ENCODE data around the gene CDC37. TPM values are rescaled to one million over a fixed set of nuclear protein-coding genes. Genes with fewer than 3 reads are reported as not detected.

CDC37 gene
- total RNA-seq, 6 experiments from 2014 or later: 222 to 280 (median 250) TPM

DNA sequence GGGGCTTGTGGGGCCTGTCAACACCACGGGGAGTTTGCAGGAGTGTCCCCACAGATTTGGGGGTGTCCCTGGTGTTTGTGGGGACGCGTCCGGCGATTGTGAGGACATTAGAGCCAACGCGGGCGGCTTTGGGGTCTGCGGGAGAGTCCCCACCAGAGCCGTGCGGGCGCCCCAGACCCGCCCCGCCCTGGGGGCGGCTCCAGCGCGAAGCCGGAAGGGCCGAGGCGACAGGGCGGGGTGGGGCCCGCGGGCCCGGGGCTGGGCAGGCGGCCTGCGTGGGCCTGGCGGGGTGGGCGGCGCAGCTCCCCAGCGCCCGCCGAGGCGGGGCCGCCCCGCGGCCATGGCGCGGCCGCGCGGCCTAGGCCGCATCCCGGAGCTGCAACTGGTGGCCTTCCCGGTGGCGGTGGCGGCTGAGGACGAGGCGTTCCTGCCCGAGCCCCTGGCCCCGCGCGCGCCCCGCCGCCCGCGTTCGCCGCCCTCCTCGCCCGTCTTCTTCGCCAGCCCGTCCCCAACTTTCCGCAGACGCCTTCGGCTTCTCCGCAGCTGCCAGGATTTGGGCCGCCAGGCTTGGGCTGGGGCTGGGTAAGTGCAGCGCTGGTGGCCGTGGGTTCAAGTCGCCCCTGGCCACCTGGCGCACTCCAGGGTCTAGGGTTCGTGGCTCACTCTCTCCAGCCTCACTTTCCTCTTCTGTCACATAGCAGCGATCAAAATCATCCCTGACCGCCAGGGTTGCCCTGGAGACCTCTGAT, 27.3 kb upstream of the CDC37 start:
- Mint-ChIP-seq H3K36me3 (ENCODE audit: low read depth) (no peaks in the 10 kb centered on the region), H3K27me3 (ENCODE audit: insufficient read depth) (peaks cover 10% of the 10 kb centered on the region), H3K4me3 (peak overlapping the region; percentile 91), H3K4me1 (ENCODE audit: low read depth) (peaks cover 34% of the 10 kb centered on the region), H3K9me3 (no peaks in the 10 kb centered on the region), H3K27ac (peak overlapping the region; percentile 79)
- DNase-seq: no peak
- TF ChIP-seq, protein P1, sequence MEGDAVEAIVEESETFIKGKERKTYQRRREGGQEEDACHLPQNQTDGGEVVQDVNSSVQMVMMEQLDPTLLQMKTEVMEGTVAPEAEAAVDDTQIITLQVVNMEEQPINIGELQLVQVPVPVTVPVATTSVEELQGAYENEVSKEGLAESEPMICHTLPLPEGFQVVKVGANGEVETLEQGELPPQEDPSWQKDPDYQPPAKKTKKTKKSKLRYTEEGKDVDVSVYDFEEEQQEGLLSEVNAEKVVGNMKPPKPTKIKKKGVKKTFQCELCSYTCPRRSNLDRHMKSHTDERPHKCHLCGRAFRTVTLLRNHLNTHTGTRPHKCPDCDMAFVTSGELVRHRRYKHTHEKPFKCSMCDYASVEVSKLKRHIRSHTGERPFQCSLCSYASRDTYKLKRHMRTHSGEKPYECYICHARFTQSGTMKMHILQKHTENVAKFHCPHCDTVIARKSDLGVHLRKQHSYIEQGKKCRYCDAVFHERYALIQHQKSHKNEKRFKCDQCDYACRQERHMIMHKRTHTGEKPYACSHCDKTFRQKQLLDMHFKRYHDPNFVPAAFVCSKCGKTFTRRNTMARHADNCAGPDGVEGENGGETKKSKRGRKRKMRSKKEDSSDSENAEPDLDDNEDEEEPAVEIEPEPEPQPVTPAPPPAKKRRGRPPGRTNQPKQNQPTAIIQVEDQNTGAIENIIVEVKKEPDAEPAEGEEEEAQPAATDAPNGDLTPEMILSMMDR (IDR thresholded peaks at IDR 0.05): no peak

DNA sequence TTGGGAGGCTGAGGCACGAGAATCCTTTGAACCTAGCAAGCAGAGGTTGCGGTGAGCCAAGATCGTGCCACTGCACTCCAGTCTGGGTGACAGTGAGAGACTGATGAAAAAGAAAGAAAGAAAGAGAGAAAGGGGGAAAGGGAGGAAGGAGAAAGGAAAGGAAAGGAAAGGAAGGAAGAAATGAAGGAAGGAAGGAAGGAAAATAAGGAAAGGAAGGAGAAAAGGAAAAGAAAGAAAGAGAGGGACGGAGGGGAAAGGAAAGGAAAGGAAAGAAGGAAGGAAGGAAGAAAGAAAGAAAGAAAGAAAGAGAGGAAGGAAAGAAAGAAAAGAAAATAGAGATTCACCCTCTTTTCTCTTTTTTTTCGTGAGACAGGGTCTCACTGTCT, 25.6 kb upstream of the CDC37 start:
- Mint-ChIP-seq H3K27me3 (ENCODE audit: insufficient read depth) (peaks cover 11% of the 10 kb centered on the region), H3K36me3 (ENCODE audit: low read depth) (no peaks in the 10 kb centered on the region), H3K9me3 (no peaks in the 10 kb centered on the region), H3K27ac (peak overlapping the region; percentile 32; the same call in 1 of the 2 replicates), H3K4me1 (ENCODE audit: low read depth) (peaks cover 45% of the 10 kb centered on the region), H3K4me3 (no peak overlapping the region)
- TF ChIP-seq, protein P1 (IDR thresholded peaks at IDR 0.05): no peak
- no peak for DNase-seq

DNA sequence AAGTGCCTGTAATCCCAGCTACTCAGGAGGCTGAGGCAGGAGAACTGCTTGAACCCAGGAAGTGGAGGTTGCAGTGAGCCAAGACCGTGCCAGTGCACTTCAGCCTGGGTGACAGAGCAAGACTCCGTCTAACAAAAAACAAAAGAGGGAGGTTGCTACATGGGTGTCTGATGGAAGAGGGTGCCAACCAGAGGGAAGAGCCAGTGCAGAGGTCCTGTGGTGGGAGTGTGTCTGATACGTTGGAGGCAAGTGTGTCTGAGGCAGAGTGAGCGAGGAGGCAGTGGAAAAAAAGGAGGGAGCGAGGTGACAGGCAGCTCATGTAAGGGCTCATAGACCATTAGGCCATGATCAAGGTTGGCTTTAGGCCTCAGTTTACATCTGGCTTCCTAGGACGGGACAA, 23.8 kb upstream of the CDC37 start:
- TF ChIP-seq, protein P1 (IDR thresholded peaks at IDR 0.05): no peak
- no peak for DNase-seq
- no peaks in the 10 kb centered on the region for H3K36me3 Mint-ChIP-seq (ENCODE audit: low read depth)
- H3K4me1 Mint-ChIP-seq (ENCODE audit: low read depth): peaks cover 41% of the 10 kb centered on the region
- H3K27me3 Mint-ChIP-seq (ENCODE audit: insufficient read depth): peaks cover 11% of the 10 kb centered on the region
- no peak overlapping the region for H3K27ac Mint-ChIP-seq
- no peak overlapping the region for H3K4me3 Mint-ChIP-seq
- H3K9me3 Mint-ChIP-seq: no peaks in the 10 kb centered on the region

DNA sequence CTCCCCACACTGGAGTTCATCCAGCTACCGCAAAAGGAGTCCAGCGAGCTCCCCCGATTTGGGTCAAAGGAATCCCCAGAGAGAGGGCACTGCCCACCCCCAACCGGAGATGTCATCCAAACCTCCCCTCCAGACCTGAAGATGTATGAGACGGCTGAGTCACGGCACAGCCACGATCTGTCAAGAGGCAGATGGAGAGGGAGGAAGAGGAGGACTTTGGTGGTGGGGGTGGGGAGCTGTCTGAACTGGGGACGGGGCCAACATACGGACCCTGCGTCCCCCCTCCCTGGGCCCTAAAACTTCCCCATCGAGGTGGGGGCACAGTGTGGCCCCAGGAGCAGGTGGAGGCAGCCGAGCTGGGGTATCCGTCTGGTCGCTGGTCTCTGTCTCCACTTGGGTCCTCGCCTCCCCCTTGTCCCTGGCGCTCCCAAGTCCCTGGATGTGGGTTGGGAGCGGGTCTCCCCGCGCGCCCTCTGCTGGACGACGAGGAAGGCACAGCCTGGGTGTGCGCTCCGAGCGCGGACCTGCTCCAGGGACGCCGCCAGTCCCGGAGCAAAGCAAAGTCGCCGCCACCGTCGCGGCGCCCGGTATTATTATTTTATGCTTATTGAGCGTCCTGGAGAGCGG, 20.8 kb upstream of the CDC37 start:
- H3K4me1 Mint-ChIP-seq (ENCODE audit: low read depth): peaks cover 48% of the 10 kb centered on the region
- TF ChIP-seq, protein P1 (IDR thresholded peaks at IDR 0.05): peak; percentile 96
- H3K36me3 Mint-ChIP-seq (ENCODE audit: low read depth): no peaks in the 10 kb centered on the region
- H3K27ac Mint-ChIP-seq: no peak overlapping the region
- DNase-seq: peak; percentile 57
- peaks cover 10% of the 10 kb centered on the region for H3K27me3 Mint-ChIP-seq (ENCODE audit: insufficient read depth)
- H3K4me3 Mint-ChIP-seq: peak overlapping the region; percentile 71
- no peaks in the 10 kb centered on the region for H3K9me3 Mint-ChIP-seq

DNA sequence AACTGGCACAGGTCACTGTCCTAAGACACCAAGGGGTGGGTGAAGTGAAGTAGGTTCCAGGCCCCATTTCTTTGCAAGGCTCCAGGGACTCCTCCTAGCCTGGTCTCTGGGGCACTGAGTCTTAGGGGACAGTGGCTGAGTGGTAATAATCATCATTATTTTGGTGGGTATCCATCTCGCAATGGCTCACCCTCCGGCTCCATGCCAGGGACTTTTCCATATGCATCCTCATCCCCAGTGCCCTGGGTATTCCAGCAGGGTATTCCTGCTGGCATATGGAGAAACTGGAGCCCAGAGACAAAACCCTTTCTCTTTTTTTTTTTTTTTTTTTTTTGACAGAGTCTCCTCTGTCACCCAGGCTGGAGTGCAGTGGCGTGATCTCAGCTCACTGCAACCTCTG, 19.5 kb upstream of the CDC37 start:
- Mint-ChIP-seq H3K4me1 (ENCODE audit: low read depth) (peaks cover 46% of the 10 kb centered on the region), H3K4me3 (no peak overlapping the region), H3K27me3 (ENCODE audit: insufficient read depth) (peaks cover 9% of the 10 kb centered on the region), H3K36me3 (ENCODE audit: low read depth) (no peaks in the 10 kb centered on the region), H3K9me3 (no peaks in the 10 kb centered on the region), H3K27ac (no peak overlapping the region)
- DNase-seq: no peak
- TF ChIP-seq, protein P1 (IDR thresholded peaks at IDR 0.05): no peak
